Measurements from ENCODE around the gene F5.

The F5 gene

DNA sequence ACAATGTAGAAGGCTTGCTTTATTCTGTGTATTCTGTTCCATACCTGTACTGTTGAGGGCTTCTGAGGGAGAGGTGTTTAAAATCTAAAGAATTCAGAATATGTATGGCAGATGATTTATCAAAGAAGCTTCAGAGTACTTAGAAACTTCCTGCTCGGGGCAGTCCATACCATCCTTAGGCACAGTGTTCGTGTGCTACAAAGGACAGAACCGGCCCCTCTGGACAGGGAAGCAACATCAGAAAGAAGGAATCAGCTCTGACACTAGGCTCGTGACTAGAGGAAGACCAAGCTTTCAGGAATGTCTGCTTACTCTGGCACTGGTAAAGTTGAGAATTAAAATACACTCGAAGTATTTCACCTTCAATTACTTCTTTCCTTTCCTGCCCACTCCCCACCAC, 29.5 kb upstream of the F5 start:
- Histone ChIP-seq H3K9ac (ENCODE audit: low read depth, low read length) (no peak overlapping the region), H3K36me3 (ENCODE audit: insufficient read depth, low read length) (no peaks in the 10 kb centered on the region), H3K27me3 (ENCODE audit: insufficient read depth, low read length, poor library complexity) (no peaks in the 10 kb centered on the region), H3K4me3 (ENCODE audit: low read depth in 1 of 2, low read length in 2 of 2) (no peak overlapping the region), H3K9me3 (ENCODE audit: insufficient read depth, low read length, severe bottlenecking) (no peaks in the 10 kb centered on the region), H3K4me1 (ENCODE audit: insufficient read depth, low read length) (no peaks in the 10 kb centered on the region), H4K20me1 (ENCODE audit: insufficient read depth, low read length) (no peaks in the 10 kb centered on the region), H3K79me2 (ENCODE audit: insufficient read depth, low read length) (no peaks in the 10 kb centered on the region), H2AFZ (ENCODE audit: low read depth, low read length) (no peak overlapping the region), H3K4me2 (ENCODE audit: insufficient read depth, low read length) (no peak overlapping the region), H3K27ac (ENCODE audit: low read length) (no peak overlapping the region)
- no peak for TF ChIP-seq EZH2 (IDR thresholded peaks at IDR 0.05; ENCODE audit: borderline replicate concordance, low read depth, low read length, severe bottlenecking)
- TF ChIP-seq, protein P1, sequence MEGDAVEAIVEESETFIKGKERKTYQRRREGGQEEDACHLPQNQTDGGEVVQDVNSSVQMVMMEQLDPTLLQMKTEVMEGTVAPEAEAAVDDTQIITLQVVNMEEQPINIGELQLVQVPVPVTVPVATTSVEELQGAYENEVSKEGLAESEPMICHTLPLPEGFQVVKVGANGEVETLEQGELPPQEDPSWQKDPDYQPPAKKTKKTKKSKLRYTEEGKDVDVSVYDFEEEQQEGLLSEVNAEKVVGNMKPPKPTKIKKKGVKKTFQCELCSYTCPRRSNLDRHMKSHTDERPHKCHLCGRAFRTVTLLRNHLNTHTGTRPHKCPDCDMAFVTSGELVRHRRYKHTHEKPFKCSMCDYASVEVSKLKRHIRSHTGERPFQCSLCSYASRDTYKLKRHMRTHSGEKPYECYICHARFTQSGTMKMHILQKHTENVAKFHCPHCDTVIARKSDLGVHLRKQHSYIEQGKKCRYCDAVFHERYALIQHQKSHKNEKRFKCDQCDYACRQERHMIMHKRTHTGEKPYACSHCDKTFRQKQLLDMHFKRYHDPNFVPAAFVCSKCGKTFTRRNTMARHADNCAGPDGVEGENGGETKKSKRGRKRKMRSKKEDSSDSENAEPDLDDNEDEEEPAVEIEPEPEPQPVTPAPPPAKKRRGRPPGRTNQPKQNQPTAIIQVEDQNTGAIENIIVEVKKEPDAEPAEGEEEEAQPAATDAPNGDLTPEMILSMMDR (IDR thresholded peaks at IDR 0.05; ENCODE audit: borderline replicate concordance, extremely low read depth, low read length, poor library complexity, severe bottlenecking), result no peak
- no peak for ATAC-seq (ENCODE audit: insufficient read depth, low read depth)
- no peak for DNase-seq

DNA sequence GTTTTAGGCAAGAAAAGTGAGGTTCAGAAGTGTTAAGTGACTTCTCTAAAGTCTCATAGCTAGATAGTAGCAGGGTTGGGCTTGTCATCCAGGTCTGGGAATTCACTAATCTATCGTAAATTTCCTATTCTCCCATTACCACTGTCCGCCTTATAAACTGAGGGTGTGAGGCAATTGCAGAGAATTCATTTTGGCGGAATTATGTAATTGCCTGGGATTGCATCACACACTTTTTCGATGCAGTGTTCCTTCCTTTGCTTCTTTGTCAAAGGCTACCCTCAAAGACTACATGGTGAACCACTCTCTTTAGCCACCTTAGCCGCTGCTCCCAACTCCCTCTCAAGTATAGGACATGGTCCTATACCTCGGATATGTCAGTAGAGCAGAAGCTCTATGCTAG, 24.6 kb upstream of the F5 start:
- Histone ChIP-seq H3K36me3 (ENCODE audit: insufficient read depth, low read length) (no peaks in the 10 kb centered on the region), H4K20me1 (ENCODE audit: insufficient read depth, low read length) (no peaks in the 10 kb centered on the region), H3K9ac (ENCODE audit: low read depth, low read length) (no peak overlapping the region), H3K27ac (ENCODE audit: low read length) (no peak overlapping the region), H3K9me3 (ENCODE audit: insufficient read depth, low read length, severe bottlenecking) (no peaks in the 10 kb centered on the region), H3K4me1 (ENCODE audit: insufficient read depth, low read length) (peaks cover under 1% of the 10 kb centered on the region; the same call in 1 of the 2 replicates), H3K27me3 (ENCODE audit: insufficient read depth, low read length, poor library complexity) (no peaks in the 10 kb centered on the region), H3K4me3 (ENCODE audit: low read depth in 1 of 2, low read length in 2 of 2) (no peak overlapping the region), H3K79me2 (ENCODE audit: insufficient read depth, low read length) (no peaks in the 10 kb centered on the region), H2AFZ (ENCODE audit: low read depth, low read length) (no peak overlapping the region), H3K4me2 (ENCODE audit: insufficient read depth, low read length) (no peak overlapping the region)
- DNase-seq (no peak), ATAC-seq (ENCODE audit: insufficient read depth, low read depth) (no peak)
- TF ChIP-seq EZH2 (IDR thresholded peaks at IDR 0.05; ENCODE audit: borderline replicate concordance, low read depth, low read length, severe bottlenecking), result no peak
- TF ChIP-seq, protein P1 (IDR thresholded peaks at IDR 0.05; ENCODE audit: borderline replicate concordance, extremely low read depth, low read length, poor library complexity, severe bottlenecking), result no peak

DNA sequence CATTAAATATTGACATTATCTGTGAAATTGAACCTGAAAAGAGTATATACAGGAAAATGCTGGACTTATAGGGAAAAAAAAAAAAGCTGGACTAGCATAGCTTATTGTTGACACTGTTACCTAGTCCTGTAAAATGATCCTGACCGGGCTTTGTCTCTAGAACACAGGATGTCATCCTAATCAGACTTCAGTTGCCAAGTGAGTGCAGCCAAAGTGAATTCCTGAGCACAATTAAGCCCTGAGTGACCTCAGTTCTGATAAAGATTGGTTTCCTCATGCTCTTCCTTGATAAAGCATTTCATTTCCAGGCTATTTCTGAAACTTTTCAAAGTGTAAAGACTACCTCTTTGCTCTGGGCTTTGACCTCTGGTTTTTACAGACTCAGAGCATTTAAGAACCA, 23.8 kb upstream of the F5 start:
- no peak overlapping the region for H2AFZ ChIP-seq (ENCODE audit: low read depth, low read length)
- no peak overlapping the region for H3K4me2 ChIP-seq (ENCODE audit: insufficient read depth, low read length)
- no peaks in the 10 kb centered on the region for H3K79me2 ChIP-seq (ENCODE audit: insufficient read depth, low read length)
- no peak for TF ChIP-seq EZH2 (IDR thresholded peaks at IDR 0.05; ENCODE audit: borderline replicate concordance, low read depth, low read length, severe bottlenecking)
- H3K4me3 ChIP-seq (ENCODE audit: low read depth in 1 of 2, low read length in 2 of 2), result no peak overlapping the region
- no peak overlapping the region for H3K27ac ChIP-seq (ENCODE audit: low read length)
- H4K20me1 ChIP-seq (ENCODE audit: insufficient read depth, low read length), result no peaks in the 10 kb centered on the region
- no peaks in the 10 kb centered on the region for H3K36me3 ChIP-seq (ENCODE audit: insufficient read depth, low read length)
- H3K9me3 ChIP-seq (ENCODE audit: insufficient read depth, low read length, severe bottlenecking), result no peaks in the 10 kb centered on the region
- ATAC-seq (ENCODE audit: insufficient read depth, low read depth) (no peak), DNase-seq (no peak)
- H3K4me1 ChIP-seq (ENCODE audit: insufficient read depth, low read length), result peaks cover 8% of the 10 kb centered on the region
- no peak overlapping the region for H3K9ac ChIP-seq (ENCODE audit: low read depth, low read length)
- no peaks in the 10 kb centered on the region for H3K27me3 ChIP-seq (ENCODE audit: insufficient read depth, low read length, poor library complexity)

DNA sequence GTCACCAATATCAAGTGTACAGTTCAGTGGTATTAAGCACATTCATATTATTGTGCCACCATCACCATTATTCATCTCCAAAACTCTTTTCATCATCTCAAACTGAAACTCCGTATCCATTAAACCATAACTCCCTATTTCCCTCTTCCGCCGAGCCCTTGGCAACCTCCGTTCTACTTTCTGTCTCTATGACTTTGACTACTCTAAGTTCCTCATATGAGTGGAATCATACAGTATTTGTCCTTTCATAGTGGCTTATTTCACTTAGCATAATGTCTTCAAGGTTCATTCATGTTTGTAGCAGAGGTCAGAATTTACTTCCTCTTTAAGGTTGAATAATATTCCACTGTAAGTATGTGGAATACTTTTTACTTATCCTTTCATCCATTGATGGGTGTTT, 21.9 kb upstream of the F5 start:
- no peaks in the 10 kb centered on the region for H3K27me3 ChIP-seq (ENCODE audit: insufficient read depth, low read length, poor library complexity)
- DNase-seq (no peak), ATAC-seq (ENCODE audit: insufficient read depth, low read depth) (no peak)
- no peak overlapping the region for H3K4me2 ChIP-seq (ENCODE audit: insufficient read depth, low read length)
- H2AFZ ChIP-seq (ENCODE audit: low read depth, low read length), result no peak overlapping the region
- no peak overlapping the region for H3K4me3 ChIP-seq (ENCODE audit: low read depth in 1 of 2, low read length in 2 of 2)
- H3K27ac ChIP-seq (ENCODE audit: low read length), result no peak overlapping the region
- peaks cover 23% of the 10 kb centered on the region for H3K4me1 ChIP-seq (ENCODE audit: insufficient read depth, low read length)
- TF ChIP-seq, protein P1 (IDR thresholded peaks at IDR 0.05; ENCODE audit: borderline replicate concordance, extremely low read depth, low read length, poor library complexity, severe bottlenecking), result no peak
- TF ChIP-seq EZH2 (IDR thresholded peaks at IDR 0.05; ENCODE audit: borderline replicate concordance, low read depth, low read length, severe bottlenecking), result no peak
- no peak overlapping the region for H3K9ac ChIP-seq (ENCODE audit: low read depth, low read length)
- no peaks in the 10 kb centered on the region for H3K79me2 ChIP-seq (ENCODE audit: insufficient read depth, low read length)
- no peaks in the 10 kb centered on the region for H3K36me3 ChIP-seq (ENCODE audit: insufficient read depth, low read length)
- no peaks in the 10 kb centered on the region for H4K20me1 ChIP-seq (ENCODE audit: insufficient read depth, low read length)
- H3K9me3 ChIP-seq (ENCODE audit: insufficient read depth, low read length, severe bottlenecking), result no peaks in the 10 kb centered on the region
